Measurements from ENCODE around the gene KLHL17.
A peak's percentile ranks its signal among the peaks of the same experiment; 100 is the strongest.

KLHL17 gene

DNA sequence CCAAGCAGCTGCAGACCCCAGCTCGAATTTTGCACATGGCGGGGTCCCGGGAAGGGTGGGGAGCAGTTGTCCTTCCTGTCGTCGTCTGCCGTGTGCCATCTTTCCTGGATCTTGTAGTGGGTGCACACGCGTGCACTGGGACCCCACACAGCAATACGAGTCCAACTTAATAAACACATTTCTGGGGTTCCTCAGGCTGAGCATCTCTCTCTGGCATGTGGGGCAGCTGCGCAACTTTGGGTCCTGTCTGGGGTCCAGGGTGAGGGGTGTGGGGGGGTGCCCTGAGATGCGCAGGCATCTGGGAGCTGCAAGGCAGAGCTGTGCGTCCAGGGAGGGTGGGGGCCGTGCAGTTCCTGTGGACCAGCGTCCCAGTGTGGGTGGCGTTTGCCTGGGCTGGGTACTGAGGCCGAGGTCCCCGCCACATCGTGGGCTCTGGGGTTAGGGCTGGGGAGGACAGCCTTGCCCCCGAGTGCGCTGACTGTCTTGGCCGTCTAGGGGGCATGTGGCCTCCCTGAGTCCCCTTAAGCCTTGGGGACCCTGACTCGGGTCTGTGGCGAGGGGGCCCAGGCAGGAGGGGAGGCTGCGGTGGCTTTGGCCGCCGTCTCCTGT, 5.2 kb downstream of the KLHL17 start:
- no peaks in the 10 kb centered on the region for H3K4me1 Mint-ChIP-seq
- H3K9me3 Mint-ChIP-seq: no peaks in the 10 kb centered on the region
- H3K27ac Mint-ChIP-seq: no peak overlapping the region
- H3K4me3 Mint-ChIP-seq: peak overlapping the region; percentile 30
- peaks cover 6% of the 10 kb centered on the region for H3K27me3 Mint-ChIP-seq
- peaks cover 1% of the 10 kb centered on the region for H3K36me3 Mint-ChIP-seq

DNA sequence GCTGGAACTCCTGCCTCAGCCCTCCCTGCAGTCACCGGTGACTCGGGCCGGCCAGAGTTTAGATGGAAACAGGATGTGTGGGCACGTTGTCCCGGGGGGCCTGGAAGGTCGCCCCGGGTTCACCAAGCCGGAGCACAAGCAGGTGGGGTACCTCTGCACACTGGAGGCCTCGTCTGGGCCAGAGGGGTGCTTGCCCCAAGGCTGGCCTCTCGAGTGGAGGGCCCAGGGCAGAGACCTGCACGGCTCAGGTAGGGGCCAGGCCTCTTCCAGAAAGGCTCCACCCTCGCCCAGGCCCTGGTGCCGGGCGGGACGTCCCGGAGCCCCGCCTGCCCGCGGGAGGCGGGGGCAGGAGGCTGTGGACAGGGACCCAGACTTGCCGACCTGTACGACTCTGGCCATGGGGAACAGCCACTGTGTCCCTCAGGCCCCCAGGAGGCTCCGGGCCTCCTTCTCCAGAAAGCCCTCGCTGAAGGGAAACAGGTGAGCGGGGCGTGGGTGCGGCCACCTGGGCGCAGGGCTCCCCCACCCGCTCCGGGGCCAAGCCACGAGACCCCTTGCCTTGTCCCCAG, 5.8 kb downstream of the KLHL17 start, which contains the start of gene PLEKHN1:
Gene PLEKHN1 (plus strand): TSS at position 348 of the 569 bp plus-strand sequence. CDS start 50 bp downstream, at position 398.
- Mint-ChIP-seq H3K27ac (no peak within 1 kb of the TSS), H3K9me3 (no peaks in the 10 kb centered on the region), H3K36me3 (peaks cover 1% of the 10 kb centered on the region)

DNA sequence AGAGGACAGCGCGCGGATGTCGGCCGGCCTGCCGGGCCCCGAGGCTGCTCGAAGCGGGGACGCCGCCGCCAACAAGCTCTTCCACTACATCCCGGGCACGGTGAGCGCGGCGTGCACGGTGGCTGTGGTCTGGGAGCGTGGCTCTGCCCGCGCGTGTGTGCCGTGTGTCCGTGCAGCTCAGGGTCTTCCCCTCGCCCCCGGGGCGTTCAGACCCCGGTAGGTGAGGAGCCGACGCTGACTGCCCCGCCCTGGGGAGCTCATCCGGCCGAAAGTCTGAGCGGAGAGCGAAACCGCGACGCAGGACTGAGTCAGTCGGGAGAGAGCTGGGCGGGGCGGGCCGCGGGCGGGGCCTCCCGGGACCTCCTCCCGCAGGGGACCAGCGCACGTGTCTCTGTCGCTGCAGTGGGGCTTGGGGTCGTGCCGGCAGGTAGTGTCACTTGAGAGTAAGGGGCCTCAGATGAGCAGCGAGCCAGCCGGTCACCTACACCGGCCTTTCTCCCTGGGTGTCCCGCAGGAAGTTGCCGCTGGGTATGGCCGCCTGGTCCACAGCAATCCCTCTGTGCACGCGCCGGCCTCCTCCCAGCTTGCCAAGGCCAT, 6.4 kb downstream of the KLHL17 start:
- Mint-ChIP-seq H3K27me3 (peaks cover 6% of the 10 kb centered on the region), H3K36me3 (peaks cover 1% of the 10 kb centered on the region), H3K4me3 (peak overlapping the region; percentile 84), H3K27ac (no peak overlapping the region), H3K4me1 (no peaks in the 10 kb centered on the region), H3K9me3 (no peaks in the 10 kb centered on the region)

More for the DNA sequence above, 5.8 kb downstream of the KLHL17 start, which contains the start of gene PLEKHN1:
- Mint-ChIP-seq H3K4me3 (peak within 1 kb of the TSS; percentile 84), H3K27me3 (peaks cover 6% of the 10 kb centered on the region), H3K4me1 (no peaks in the 10 kb centered on the region)

DNA sequence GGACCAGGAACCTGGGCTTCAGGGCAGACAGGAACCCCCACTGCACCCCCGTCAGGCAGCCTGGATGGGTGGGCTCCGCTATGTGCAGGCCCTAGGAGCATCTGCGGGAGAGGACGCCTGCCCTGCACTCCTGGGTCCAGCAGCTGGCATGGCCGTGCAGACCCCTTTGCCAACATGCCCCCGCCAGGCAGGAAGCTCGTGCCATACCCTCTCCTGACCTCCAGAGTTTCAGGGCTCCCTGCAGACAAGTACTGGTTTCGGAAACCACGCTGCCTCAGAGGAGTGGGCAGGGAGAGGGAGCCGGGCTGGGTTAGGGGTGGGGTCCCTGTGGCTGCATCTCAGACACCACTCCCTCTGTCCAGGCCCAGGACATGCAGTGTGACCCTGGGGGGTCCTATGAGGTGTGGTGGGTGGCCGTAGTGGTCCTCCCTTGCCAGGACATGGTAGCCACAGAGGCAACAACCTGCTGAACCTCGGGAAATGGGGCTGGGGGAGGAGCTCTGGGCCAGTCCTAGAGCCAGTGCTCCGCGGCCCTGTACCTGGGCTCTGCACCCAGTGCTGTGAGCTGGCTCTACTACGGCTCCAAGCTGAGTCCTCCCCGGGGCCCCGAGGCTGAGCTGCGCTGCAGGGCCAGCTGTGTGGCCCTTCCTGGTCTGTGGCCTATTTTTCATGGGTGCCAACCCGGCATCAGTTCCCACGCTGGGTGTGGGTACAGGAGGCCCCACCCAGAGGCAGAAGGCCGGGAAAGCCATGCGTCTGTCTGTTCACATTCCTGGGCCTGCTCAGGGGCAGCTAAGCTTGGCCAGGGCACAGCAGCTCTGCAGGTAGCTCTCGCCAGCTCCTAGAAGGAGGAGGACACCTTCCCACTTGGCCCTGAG, 7.3 kb downstream of the KLHL17 start:
- H3K4me1 Mint-ChIP-seq: no peaks in the 10 kb centered on the region
- no peak overlapping the region for H3K4me3 Mint-ChIP-seq
- peaks cover 1% of the 10 kb centered on the region for H3K36me3 Mint-ChIP-seq
- H3K27me3 Mint-ChIP-seq: peaks cover 6% of the 10 kb centered on the region
- no peaks in the 10 kb centered on the region for H3K9me3 Mint-ChIP-seq
- H3K27ac Mint-ChIP-seq: peak overlapping the region; percentile 35

DNA sequence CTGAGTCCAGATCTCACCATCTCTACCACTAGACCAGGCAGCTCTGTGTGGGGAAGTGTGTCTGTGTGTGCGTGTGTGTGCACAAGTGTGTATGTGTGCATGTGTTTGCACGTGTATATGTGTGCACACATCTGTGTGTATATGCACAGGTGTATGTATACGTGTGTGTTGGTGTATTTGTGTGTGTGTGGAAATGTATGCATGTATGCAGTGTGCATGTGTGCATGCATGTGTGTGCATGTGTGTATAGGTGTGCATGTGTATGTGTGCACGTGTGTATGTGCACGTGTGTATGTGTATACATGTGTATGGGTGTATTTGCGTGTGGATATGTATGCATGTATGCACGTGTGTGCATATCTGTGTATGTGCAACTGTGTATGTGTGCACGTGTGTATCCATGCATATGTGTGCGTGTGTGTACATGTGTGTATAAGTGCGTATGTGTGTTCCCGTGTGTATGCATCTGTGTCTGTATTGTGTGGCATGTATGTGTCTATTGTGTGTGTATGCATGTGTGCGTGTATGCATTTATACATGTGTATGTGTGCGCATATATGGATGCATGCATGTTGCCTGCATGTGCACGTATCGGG, 9.0 kb downstream of the KLHL17 start:
- H3K27ac Mint-ChIP-seq: no peak overlapping the region
- peaks cover 6% of the 10 kb centered on the region for H3K27me3 Mint-ChIP-seq
- H3K4me3 Mint-ChIP-seq: no peak overlapping the region
- no peaks in the 10 kb centered on the region for H3K4me1 Mint-ChIP-seq
- H3K36me3 Mint-ChIP-seq: peaks cover 1% of the 10 kb centered on the region
- H3K9me3 Mint-ChIP-seq: no peaks in the 10 kb centered on the region

DNA sequence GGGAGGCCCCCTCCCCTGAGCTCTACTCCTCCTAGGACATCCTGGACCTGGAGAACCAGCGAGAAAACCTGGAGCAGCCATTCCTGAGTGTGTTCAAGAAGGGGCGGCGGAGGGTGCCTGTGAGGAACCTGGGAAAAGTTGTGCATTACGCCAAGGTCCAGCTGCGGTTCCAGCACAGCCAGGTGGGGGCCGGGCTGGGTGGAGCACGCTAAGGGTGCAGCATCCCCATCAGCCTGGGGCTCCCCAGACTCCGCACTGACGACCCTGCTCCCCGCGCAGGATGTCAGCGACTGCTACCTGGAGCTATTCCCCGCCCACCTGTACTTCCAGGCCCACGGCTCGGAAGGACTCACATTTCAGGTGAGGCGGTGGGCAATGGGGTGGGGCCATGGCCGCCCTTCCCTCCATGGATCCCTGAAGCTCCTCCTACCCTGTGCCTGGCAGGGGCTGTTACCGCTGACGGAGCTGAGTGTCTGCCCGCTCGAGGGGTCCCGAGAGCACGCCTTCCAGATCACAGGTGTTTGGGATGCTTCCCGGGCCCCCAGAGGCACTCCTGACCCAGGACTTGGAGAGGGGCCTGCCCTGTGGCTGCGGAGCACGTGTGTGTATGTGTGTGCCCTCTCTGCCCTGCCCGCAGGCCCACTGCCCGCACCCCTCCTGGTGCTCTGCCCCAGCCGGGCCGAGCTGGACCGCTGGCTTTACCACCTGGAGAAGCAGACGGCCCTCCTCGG, 10.0 kb downstream of the KLHL17 start:
- Mint-ChIP-seq H3K4me1 (no peaks in the 10 kb centered on the region), H3K9me3 (no peaks in the 10 kb centered on the region), H3K4me3 (no peak overlapping the region)

DNA sequence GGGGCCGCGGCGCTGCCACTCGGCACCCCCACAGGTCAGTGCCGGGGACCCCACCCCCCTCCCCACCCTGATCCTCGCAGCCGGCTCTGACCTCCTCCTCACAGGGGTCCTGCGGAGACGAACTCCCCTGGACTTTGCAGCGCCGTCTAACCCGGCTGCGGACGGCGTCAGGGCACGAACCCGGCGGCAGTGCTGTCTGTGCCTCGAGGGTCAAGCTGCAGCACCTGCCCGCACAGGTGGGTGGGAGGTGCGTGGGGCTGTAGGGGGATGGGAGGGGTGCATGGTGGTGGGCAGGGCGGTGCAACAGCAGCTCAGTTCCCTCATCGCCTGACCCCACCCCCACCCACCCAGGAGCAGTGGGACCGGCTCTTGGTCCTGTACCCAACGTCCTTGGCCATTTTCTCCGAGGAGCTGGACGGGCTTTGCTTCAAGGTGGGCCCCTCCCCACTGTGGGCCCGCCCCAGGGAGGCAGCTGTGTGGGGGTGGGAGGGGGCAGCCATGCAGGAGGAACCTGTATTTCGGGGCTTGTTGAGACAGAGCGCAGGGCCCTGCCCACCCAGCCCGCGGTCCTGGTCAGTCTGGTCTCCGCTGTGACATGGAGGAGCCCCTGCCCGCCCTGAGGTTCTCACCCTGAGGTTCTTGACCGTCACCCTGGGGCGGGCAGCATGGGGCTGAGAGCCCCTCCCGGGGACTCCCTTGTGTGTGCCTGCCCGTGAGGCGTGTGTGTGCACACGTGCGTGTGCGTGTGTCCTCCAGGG, 10.8 kb downstream of the KLHL17 start:
- no peaks in the 10 kb centered on the region for H3K4me1 Mint-ChIP-seq
- H3K27ac Mint-ChIP-seq: peak overlapping the region; percentile 30
- no peak overlapping the region for H3K4me3 Mint-ChIP-seq
- no peaks in the 10 kb centered on the region for H3K9me3 Mint-ChIP-seq
- H3K36me3 Mint-ChIP-seq: peaks cover 2% of the 10 kb centered on the region
- H3K27me3 Mint-ChIP-seq: peaks cover 10% of the 10 kb centered on the region

More for the DNA sequence above, 10.0 kb downstream of the KLHL17 start:
- H3K27ac Mint-ChIP-seq: no peak overlapping the region
- peaks cover 7% of the 10 kb centered on the region for H3K27me3 Mint-ChIP-seq
- H3K36me3 Mint-ChIP-seq: peaks cover 2% of the 10 kb centered on the region

DNA sequence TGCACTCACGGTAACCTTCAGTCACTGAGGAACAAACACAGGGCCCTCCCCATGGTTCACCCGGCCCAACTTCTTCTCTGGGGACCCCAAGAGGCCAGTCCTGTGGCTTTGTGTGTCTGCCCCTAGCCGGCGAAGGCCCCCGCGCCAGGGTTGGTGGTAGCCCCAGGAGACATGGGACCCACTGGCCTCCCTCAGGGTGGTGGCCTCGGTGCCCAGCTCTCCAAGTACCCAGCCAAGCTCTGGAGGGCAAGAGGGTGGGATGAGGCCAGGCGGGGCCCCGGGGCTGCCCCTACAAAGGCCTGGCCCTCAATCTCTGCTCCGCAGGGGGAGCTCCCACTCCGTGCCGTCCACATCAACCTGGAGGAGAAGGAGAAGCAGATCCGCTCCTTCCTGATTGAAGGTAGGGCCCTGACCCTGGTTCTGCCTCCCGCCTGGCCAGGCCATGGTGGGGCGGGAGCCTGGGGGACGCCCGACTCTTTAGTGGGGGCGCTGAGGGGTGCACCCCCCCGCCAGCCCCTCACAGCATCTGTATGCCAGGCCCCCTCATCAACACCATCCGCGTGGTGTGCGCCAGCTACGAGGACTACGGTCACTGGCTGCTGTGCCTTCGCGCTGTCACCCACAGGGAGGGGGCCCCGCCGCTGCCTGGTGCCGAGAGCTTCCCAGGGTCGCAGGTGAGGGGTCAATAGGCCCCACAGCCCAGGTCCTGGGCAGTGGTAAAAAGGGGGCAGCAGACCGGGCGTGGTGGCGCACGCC, 11.5 kb downstream of the KLHL17 start:
- H3K36me3 Mint-ChIP-seq: peaks cover 2% of the 10 kb centered on the region
- peaks cover 10% of the 10 kb centered on the region for H3K27me3 Mint-ChIP-seq
- peak overlapping the region; percentile 30 for H3K27ac Mint-ChIP-seq
- no peaks in the 10 kb centered on the region for H3K9me3 Mint-ChIP-seq
- no peak overlapping the region for H3K4me3 Mint-ChIP-seq
- H3K4me1 Mint-ChIP-seq: no peaks in the 10 kb centered on the region

DNA sequence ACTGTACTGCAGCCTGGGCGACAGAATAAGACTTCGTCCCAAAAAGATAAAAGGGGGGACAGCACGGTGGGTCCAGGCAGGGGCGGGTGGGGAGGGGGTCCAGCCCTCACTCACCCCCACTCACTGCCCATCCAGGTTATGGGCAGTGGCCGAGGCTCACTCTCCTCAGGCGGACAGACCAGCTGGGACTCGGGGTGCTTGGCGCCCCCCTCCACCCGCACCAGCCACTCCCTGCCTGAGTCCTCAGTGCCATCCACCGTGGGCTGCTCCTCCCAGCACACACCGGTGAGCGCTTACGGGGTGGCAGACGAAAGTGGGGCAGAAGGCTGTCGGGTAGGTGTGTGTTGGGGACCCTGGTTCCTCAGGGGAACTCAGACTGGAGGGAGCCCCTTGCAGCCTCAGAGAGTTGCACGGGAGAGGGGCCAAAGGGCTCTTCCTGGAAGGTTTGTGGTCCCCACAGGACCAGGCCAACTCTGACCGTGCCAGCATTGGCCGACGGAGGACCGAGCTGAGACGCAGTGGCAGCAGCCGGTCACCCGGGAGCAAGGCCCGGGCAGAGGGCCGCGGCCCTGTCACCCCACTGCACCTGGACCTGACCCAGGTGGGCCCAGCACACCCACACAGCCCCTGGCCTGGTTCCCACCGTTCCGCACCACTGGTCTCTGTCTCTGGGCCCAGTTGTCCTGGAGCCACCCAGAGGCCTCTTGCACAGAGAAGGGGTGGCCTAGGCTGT, 12.5 kb downstream of the KLHL17 start:
- Mint-ChIP-seq H3K27me3 (peaks cover 10% of the 10 kb centered on the region), H3K27ac (no peak overlapping the region), H3K9me3 (no peaks in the 10 kb centered on the region), H3K4me1 (no peaks in the 10 kb centered on the region), H3K4me3 (no peak overlapping the region), H3K36me3 (peaks cover 2% of the 10 kb centered on the region)

DNA sequence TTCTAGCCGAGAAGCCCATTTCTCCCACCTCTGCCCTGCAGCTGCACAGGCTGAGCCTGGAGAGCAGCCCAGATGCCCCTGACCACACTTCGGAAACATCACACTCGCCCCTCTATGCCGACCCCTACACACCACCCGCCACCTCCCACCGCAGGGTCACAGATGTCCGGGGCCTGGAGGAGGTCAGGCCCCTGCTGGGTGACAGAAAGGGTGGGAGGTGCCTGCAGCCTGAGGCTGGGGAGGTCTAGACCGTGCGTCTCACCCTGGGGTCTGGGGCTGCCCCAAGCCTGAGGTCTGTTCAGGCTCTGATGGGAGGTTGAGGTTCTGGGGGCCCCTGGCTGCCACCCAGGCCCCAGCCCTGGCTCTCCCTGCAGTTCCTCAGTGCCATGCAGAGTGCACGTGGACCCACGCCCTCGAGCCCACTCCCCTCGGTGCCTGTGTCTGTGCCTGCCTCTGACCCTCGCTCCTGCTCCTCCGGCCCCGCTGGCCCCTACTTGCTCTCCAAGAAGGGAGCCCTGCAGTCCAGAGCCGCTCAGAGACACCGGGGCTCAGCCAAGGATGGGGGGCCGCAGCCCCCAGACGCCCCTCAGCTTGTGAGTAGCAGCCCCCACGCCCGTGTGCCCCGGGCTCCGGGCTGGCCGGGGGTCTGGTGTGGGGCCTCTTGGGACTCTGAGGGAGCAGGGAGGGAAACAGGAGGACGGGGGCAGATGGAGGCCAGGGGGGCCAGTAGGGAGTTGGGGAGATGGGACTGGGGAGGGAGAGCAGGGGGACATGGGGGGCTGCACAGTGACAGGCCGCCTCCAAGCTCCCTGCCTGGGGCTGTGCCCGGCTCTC, 13.3 kb downstream of the KLHL17 start:
- Mint-ChIP-seq H3K9me3 (no peaks in the 10 kb centered on the region), H3K4me3 (no peak overlapping the region), H3K4me1 (no peaks in the 10 kb centered on the region), H3K27me3 (peaks cover 7% of the 10 kb centered on the region), H3K27ac (no peak overlapping the region), H3K36me3 (peaks cover 2% of the 10 kb centered on the region)

DNA sequence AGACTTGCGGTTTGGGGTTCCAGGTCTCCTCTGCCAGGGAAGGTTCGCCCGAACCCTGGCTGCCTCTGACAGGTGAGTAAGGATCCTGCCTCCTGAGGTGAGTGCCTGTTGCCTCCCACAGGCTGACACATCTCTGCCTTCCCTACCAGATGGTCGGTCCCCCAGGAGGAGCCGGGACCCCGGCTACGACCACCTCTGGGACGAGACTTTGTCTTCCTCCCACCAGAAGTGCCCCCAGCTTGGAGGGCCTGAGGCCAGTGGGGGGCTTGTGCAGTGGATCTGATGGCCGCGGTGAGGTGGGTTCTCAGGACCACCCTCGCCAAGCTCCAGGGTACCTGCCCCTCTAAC, 13.9 kb downstream of the KLHL17 start:
- H3K4me1 Mint-ChIP-seq: no peaks in the 10 kb centered on the region
- H3K4me3 Mint-ChIP-seq: no peak overlapping the region
- no peaks in the 10 kb centered on the region for H3K9me3 Mint-ChIP-seq
- H3K27ac Mint-ChIP-seq: no peak overlapping the region
- H3K27me3 Mint-ChIP-seq: peaks cover 7% of the 10 kb centered on the region
- H3K36me3 Mint-ChIP-seq: peaks cover 2% of the 10 kb centered on the region

DNA sequence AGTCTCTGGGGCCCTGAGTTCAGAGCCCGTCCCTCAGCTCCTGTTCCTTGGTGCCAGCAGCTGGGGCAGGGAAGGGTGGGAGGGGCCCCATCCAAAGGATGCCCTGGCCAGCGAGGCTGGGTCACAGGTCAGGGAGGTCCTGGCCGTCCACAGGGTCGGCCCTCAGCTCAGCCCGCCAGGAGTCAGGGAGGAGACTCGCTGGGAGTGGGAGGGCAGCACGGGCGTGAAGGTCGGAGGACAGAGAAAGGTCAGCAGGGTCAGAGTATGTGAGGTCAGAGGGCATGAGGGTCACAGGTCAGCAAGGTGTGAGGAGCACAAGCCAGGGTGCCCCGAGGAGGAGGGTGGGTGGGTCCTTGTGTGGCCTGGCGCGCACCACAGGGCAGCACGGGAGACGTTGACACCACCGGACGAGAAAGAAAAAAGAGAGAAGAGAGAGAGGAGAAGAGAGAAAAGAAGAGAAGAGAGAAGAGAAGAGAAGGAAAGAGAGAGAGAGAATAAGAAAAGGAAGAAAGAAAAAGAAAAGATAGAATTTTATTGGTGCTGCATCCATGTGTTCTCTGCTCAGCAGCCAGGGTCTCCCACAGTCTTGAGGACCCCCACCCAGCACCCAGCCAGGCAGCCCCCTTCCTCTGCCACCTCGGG, 14.4 kb downstream of the KLHL17 start:
- no peaks in the 10 kb centered on the region for H3K4me1 Mint-ChIP-seq
- H3K4me3 Mint-ChIP-seq: peak overlapping the region; percentile 26
- no peaks in the 10 kb centered on the region for H3K9me3 Mint-ChIP-seq
- peaks cover 2% of the 10 kb centered on the region for H3K36me3 Mint-ChIP-seq
- no peak overlapping the region for H3K27ac Mint-ChIP-seq
- H3K27me3 Mint-ChIP-seq: peaks cover 4% of the 10 kb centered on the region

All from activated naive CD4-positive, alpha-beta T cell treated with anti-CD3 and anti-CD28 coated beads, Interleukin-2, amount 50 U/mL, for 24 hours (primary cell).